ENCODE data around the gene AQP12B. TPM values are rescaled to one million over a fixed set of nuclear protein-coding genes. Genes with fewer than 3 reads are reported as not detected.
"Not testable (repeated sequence)": the region's sequence is repeated elsewhere in the genome, so short reads cannot be mapped to it uniquely, and the experiment has no call there.

The AQP12B gene
- total and polyA plus RNA-seq, 4 experiments from 2014 or later, result not detected

DNA sequence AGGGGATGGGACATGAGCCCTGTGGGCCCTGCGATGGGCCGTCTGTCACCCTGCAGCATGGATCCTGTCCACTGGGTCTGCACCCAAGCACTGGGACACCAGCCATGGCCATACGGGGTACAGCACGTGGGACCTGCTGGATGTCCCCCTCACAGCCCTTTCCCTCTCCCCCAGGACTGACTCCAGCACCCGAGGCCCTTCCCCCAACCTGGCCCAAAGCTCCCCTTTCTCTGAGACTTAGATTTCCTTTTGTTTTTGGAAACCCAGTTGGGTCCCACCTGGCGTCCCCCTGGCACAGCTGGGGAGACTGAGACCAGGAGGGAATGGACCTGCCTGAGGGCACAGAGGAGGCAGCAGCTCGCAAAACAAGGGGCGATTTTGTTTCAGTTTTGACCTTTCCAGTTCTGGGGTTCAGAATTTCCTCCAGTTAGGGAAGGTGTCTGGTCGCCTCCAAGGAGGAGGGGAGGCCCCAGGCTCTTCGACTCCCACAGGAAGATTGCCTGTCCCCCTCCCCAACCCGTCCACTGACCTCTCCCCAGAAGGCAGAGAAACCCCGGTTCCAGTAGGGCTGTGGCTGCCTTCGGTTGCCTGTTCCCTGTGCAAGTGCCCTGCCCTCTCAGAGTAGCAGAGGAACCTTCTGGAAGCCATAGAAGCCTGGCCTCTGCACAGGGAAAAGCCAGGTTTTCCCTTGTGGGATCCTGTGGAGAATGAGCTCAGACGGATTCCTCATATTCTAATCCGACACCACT lies 1.5 kb upstream of the AQP12B start:
- peak overlapping the region in 1 of 2 donors; percentile 24 for H3K4me3 ChIP-seq (ENCODE audit: low read length in 2 of 2)
- H3K36me3 ChIP-seq (ENCODE audit: insufficient read depth, low read length); H3K27me3 Mint-ChIP-seq; H3K36me3 Mint-ChIP-seq; H3K4me1 Mint-ChIP-seq; H3K9me3 ChIP-seq (ENCODE audit: control insufficient read depth in 1 of 2, low read length in 2 of 2); intact Hi-C loops (cut with micrococcal nuclease); H3K9me3 Mint-ChIP-seq; H3K4me1 ChIP-seq (ENCODE audit: insufficient read depth, low read length); H3K27ac ChIP-seq (ENCODE audit: low read depth, low read length); H3K27me3 ChIP-seq (ENCODE audit: insufficient read depth, low read length); POLR2A ChIA-PET (ENCODE audit: partially characterized antibody); DNase-seq: not testable (repeated sequence)
- H3K27ac Mint-ChIP-seq, result peak overlapping the region in 2 of 7 donors; percentile 52 to 68
- CTCF ChIA-PET (ENCODE audit: partially characterized antibody), result interaction anchor here (0.5 kb wide), 1 partner anchor 115 kb away, joined by 3 read pairs; no protein-coding TSS in a partner anchor
- H3K4me3 Mint-ChIP-seq, result peak overlapping the region; percentile 24 to 64 (median 50)

DNA sequence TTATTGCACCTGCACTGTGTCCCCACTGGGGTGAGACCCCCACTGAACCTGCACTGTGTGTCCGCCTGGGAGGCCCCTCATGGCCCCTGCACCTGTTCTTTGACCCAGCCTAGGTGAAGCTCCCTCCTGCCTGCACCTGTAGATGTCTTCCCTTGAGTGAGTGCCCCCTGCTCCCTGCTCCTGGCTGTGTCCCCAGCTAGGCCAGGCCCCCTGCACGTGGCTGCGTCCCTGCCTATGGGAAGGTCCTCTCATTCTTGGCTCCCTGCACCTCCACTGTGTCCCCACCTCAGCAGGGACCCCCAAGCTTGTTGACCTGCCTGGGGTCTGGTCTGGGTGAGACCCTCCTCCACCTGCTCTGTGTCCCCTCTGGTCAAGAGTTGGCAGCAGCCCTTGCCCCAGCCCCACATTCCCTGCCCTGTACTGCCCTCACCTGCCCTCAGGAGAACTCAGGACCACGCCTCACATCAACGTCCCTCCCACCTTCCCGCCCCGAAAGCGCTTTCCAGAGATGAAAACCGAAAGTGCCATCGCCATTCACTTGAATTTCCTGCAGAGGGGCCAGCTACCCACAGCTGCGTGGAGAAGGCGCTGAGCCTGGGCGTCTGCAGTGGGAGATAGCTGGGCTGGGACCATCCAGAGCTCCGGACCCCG lies 769 bp upstream of the AQP12B start:
- DNase-seq; H3K9me3 Mint-ChIP-seq; H3K36me3 Mint-ChIP-seq; H3K36me3 ChIP-seq (ENCODE audit: insufficient read depth, low read length); H3K4me1 Mint-ChIP-seq; H3K27me3 Mint-ChIP-seq; H3K9me3 ChIP-seq (ENCODE audit: control insufficient read depth in 1 of 2, low read length in 2 of 2); intact Hi-C loops (cut with micrococcal nuclease); H3K27me3 ChIP-seq (ENCODE audit: insufficient read depth, low read length); H3K27ac ChIP-seq (ENCODE audit: low read depth, low read length); H3K4me1 ChIP-seq (ENCODE audit: insufficient read depth, low read length): not testable (repeated sequence)
- ChIA-PET POLR2A (ENCODE audit: partially characterized antibody) (interaction anchor here (0.5 kb wide), 1 partner anchor 114 kb away, joined by 3 read pairs; no protein-coding TSS in a partner anchor), CTCF (ENCODE audit: partially characterized antibody) (interaction anchor here (0.5 kb wide), 1 partner anchor 114 kb away, joined by 3 read pairs; no protein-coding TSS in a partner anchor)
- Mint-ChIP-seq H3K27ac (peak overlapping the region in 2 of 7 donors; percentile 42 to 68), H3K4me3 (peak overlapping the region in 6 of 8 donors; percentile 24 to 64 (median 50))
- H3K4me3 ChIP-seq (ENCODE audit: low read length in 2 of 2), result peak overlapping the region in 1 of 2 donors; percentile 24

GRCh38 chr2:240680185-240680584 lies 2.5 kb downstream of the AQP12B start:
- H3K4me1 Mint-ChIP-seq; intact Hi-C loops (cut with micrococcal nuclease); H3K27me3 Mint-ChIP-seq; H3K4me3 ChIP-seq (ENCODE audit: low read length in 2 of 2); CTCF ChIA-PET (ENCODE audit: partially characterized antibody); POLR2A ChIA-PET (ENCODE audit: partially characterized antibody); H3K9me3 Mint-ChIP-seq; H3K27me3 ChIP-seq (ENCODE audit: insufficient read depth, low read length); H3K4me3 Mint-ChIP-seq; H3K36me3 ChIP-seq (ENCODE audit: insufficient read depth, low read length); H3K36me3 Mint-ChIP-seq; DNase-seq; H3K4me1 ChIP-seq (ENCODE audit: insufficient read depth, low read length); H3K27ac ChIP-seq (ENCODE audit: low read depth, low read length); H3K9me3 ChIP-seq (ENCODE audit: control insufficient read depth in 1 of 2, low read length in 2 of 2); H3K27ac Mint-ChIP-seq: not testable (repeated sequence)

GRCh38 chr2:240678909-240679308 lies 3.8 kb downstream of the AQP12B start:
- H3K9me3 ChIP-seq (ENCODE audit: control insufficient read depth in 1 of 2, low read length in 2 of 2); H3K4me3 ChIP-seq (ENCODE audit: low read length in 2 of 2); H3K36me3 ChIP-seq (ENCODE audit: insufficient read depth, low read length); CTCF ChIA-PET (ENCODE audit: partially characterized antibody); intact Hi-C loops (cut with micrococcal nuclease); DNase-seq; H3K27ac ChIP-seq (ENCODE audit: low read depth, low read length); H3K4me3 Mint-ChIP-seq; H3K4me1 ChIP-seq (ENCODE audit: insufficient read depth, low read length); H3K9me3 Mint-ChIP-seq; H3K4me1 Mint-ChIP-seq; POLR2A ChIA-PET (ENCODE audit: partially characterized antibody); H3K36me3 Mint-ChIP-seq; H3K27me3 Mint-ChIP-seq; H3K27ac Mint-ChIP-seq; H3K27me3 ChIP-seq (ENCODE audit: insufficient read depth, low read length): not testable (repeated sequence)

DNA sequence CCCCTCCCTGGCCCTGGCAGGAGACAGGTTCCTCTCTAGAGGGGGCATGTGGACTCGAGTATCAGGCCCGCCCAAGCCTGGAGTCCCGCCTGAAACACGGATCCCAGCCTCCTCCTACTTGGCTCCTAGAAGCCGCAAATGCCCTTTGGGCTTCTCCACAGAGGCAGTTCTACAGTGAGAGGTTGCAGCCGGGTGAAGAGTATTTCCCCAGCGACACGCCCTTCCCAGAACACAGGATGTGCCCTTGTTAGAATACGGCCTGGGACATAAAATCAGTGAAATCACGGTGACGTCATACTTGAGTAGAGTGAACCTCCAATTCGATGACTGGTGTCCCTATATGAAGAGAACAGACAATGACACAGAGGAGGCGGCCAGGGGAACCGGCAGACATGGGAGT lies 4.6 kb downstream of the AQP12B start:
- H3K27me3 ChIP-seq (ENCODE audit: insufficient read depth, low read length); H3K27ac ChIP-seq (ENCODE audit: low read depth, low read length); CTCF ChIA-PET (ENCODE audit: partially characterized antibody); H3K36me3 ChIP-seq (ENCODE audit: insufficient read depth, low read length); H3K9me3 Mint-ChIP-seq; DNase-seq; H3K27me3 Mint-ChIP-seq; H3K36me3 Mint-ChIP-seq; H3K27ac Mint-ChIP-seq; POLR2A ChIA-PET (ENCODE audit: partially characterized antibody); H3K4me1 ChIP-seq (ENCODE audit: insufficient read depth, low read length); H3K4me1 Mint-ChIP-seq; H3K9me3 ChIP-seq (ENCODE audit: control insufficient read depth in 1 of 2, low read length in 2 of 2); H3K4me3 Mint-ChIP-seq; H3K4me3 ChIP-seq (ENCODE audit: low read length in 2 of 2); intact Hi-C loops (cut with micrococcal nuclease): not testable (repeated sequence)

DNA sequence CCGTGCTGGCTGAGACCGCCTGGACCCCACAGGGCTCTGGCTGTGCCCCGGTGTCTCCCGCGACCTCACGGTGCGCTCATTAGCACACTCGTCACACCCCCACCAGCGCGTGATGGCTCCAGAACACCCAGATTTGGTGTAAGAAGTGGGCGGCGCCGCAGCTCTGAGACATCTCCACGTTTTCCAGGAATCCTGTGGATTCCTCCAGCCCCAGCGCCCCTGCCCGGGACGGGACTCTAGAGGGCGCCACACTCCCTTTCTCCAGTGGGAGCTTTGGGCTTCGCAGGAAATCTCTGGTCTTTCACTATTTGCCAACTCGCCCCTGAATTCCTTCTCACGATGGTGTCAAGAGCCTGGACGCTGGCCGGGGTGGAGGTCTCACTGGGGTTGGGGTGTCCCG lies 7.3 kb downstream of the AQP12B start:
- CTCF ChIA-PET (ENCODE audit: partially characterized antibody); H3K36me3 ChIP-seq (ENCODE audit: insufficient read depth, low read length); DNase-seq; H3K9me3 Mint-ChIP-seq; H3K27me3 Mint-ChIP-seq; H3K4me3 Mint-ChIP-seq; H3K4me1 ChIP-seq (ENCODE audit: insufficient read depth, low read length); H3K4me1 Mint-ChIP-seq; H3K36me3 Mint-ChIP-seq; POLR2A ChIA-PET (ENCODE audit: partially characterized antibody); H3K27ac ChIP-seq (ENCODE audit: low read depth, low read length); H3K27ac Mint-ChIP-seq; H3K9me3 ChIP-seq (ENCODE audit: control insufficient read depth in 1 of 2, low read length in 2 of 2); intact Hi-C loops (cut with micrococcal nuclease); H3K4me3 ChIP-seq (ENCODE audit: low read length in 2 of 2); H3K27me3 ChIP-seq (ENCODE audit: insufficient read depth, low read length): not testable (repeated sequence)

GRCh38 chr2:240674461-240675184 lies 8.1 kb downstream of the AQP12B start:
- H3K27me3 ChIP-seq (ENCODE audit: insufficient read depth, low read length); H3K36me3 ChIP-seq (ENCODE audit: insufficient read depth, low read length); H3K9me3 ChIP-seq (ENCODE audit: control insufficient read depth in 1 of 2, low read length in 2 of 2); intact Hi-C loops (cut with micrococcal nuclease); H3K4me1 ChIP-seq (ENCODE audit: insufficient read depth, low read length); POLR2A ChIA-PET (ENCODE audit: partially characterized antibody); H3K27ac Mint-ChIP-seq; H3K4me1 Mint-ChIP-seq; DNase-seq; CTCF ChIA-PET (ENCODE audit: partially characterized antibody); H3K36me3 Mint-ChIP-seq; H3K4me3 Mint-ChIP-seq; H3K4me3 ChIP-seq (ENCODE audit: low read length in 2 of 2); H3K9me3 Mint-ChIP-seq; H3K27ac ChIP-seq (ENCODE audit: low read depth, low read length): not testable (repeated sequence)
- H3K27me3 Mint-ChIP-seq, result peaks cover 4 to 14% of the 10 kb centered on the region in 2 donors

Measured in CD4-positive, alpha-beta memory T cell (primary cell).